Breast epithelium (tissue), 4 donors: Measurements from ENCODE around the gene NR4A1. TPM values are rescaled to one million over a fixed set of nuclear protein-coding genes. Genes with fewer than 3 reads are reported as not detected.

Experiments
- DNase-seq, 2 donors: peaks; one replicate each; pipeline ENCODE4 v3.0.0-alpha.2; 2019; ENCODE audit warnings: low spot score in 2 of 2
- H3K27ac ChIP-seq, 2 donors: fragments of 200-600 bp; sonication (generic) in 1 of 2; one replicate each; pipeline ENCODE4 v1.5.1; 2016 to 2019; ENCODE audit warnings: mild to moderate bottlenecking in 1 of 2
- H3K27me3 ChIP-seq, 2 donors: fragments of 200-600 bp; sonication (generic) in 1 of 2; one replicate each; pipeline versions ENCODE4 v1.5.1 to v1.6.0; 2017 to 2019; ENCODE audit warnings: control low read depth in 1 of 2, mild to moderate bottlenecking in 1 of 2
- H3K36me3 ChIP-seq: fragments of 200-600 bp; one replicate; pipeline ENCODE4 v1.5.1; 2019
- H3K4me1 ChIP-seq, 2 donors: fragments of 200-600 bp; sonication (generic); one replicate each; pipeline ENCODE4 v1.5.1; 2016 to 2019; ENCODE audit warnings: control low read depth in 1 of 2
- H3K4me3 ChIP-seq, 3 donors: fragments of 200-600 bp; sonication (generic); 1 replicate in 2 of 3; 2 replicates in 1 of 3; pipeline ENCODE4 v1.5.1; 2016 to 2019; ENCODE audit warnings: mild to moderate bottlenecking in 3 of 3, moderate library complexity in 2 of 3
- H3K9me3 ChIP-seq, 2 donors: fragments of 200-600 bp; sonication (generic) in 1 of 2; one replicate each; pipeline ENCODE4 v1.5.1; 2016 to 2019; ENCODE audit warnings: control low read depth in 1 of 2
- POLR2A ChIP-seq: fragments of 450-650 bp; IDR thresholded peaks from one replicate; pipeline ENCODE4 v1.6.1; 2016; ENCODE audit warnings: antibody characterized with exemption, mild to moderate bottlenecking, moderate library complexity
- POLR2AphosphoS5 ChIP-seq, 3 donors: sonication (generic); formaldehyde crosslinking; IDR thresholded peaks; one replicate each; pipeline ENCODE4 v1.6.1; 2017; ENCODE audit warnings: antibody characterized with exemption in 3 of 3
- intact Hi-C: fragments of 100-400 bp; cut with DNase I; formaldehyde crosslinking; loops from one replicate; pipeline ENCODE4 v1.15.1; 2023; ENCODE audit warnings: low total_unique reads
- total RNA-seq, 3 donors: library from RNA; depleted of rRNA; stranded (reverse); fragments of >200 nt; gene quantifications; one replicate each; pipeline ENCODE4 v1.1.0, GENCODE V29; 2016
- TF ChIP-seq, protein P1 (sequence below), 3 donors: fragments of 450-650 bp; IDR thresholded peaks; one replicate each; pipeline ENCODE4 v1.5.1; 2016 to 2017; ENCODE audit warnings: antibody characterized with exemption in 3 of 3, mild to moderate bottlenecking in 3 of 3, moderate library complexity in 3 of 3

The NR4A1 gene
- total RNA-seq, 3 donors from 2014 or later = 35.7 to 154 (median 66.2) TPM

DNA sequence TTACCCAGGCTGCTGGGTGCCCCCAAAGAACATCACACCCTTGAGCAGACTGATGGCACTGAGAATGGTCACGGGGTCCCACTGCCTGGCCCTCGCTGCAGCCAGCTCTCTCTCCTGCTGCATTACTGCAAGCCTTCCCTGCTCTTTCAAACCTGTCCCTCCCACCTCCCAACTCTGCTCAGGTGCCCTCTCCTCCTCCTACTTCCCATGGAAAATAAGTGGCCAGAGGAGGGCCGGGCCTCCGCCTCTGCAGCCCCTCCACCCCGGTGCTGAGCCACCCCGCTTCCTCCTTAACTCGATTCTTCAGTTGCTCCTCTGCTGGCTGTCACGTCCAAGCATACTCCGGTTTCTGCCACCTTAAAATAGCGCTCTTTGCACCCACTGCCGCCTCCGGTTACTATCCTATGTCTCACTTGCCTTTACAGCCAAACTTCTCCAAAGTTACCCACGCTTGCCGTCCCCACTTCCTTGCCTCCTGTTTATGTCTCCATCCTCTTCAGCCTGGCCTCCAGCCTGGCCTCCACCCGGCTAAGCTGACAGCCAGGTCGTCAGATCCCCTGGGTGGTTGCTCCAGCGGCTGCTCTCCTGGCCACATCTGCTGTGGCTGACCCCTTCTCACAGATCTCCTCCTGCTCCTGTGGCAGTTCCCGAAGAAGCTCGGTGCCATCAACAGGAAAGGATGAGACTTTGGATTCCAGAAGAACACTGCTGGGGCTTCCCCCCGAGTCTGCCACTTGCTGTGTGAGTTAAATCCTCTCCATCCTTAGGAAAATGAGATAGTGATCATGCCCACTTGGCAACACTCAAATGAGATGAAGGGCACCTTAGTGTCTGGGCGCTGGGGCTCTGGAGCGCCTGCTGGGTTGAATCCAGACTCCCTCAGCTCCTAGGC lies 35.9 kb downstream of the NR4A1 start:
- Histone ChIP-seq H3K27ac (no peak overlapping the region), H3K36me3 (no peaks in the 10 kb centered on the region), H3K4me1 (peaks cover 0 to 3% of the 10 kb centered on the region in 2 donors), H3K27me3 (no peaks in the 10 kb centered on the region), H3K4me3 (no peak overlapping the region), H3K9me3 (no peaks in the 10 kb centered on the region)
- TF ChIP-seq POLR2A (no peak), POLR2AphosphoS5 (IDR thresholded peaks at IDR 0.05) (no peak)
- TF ChIP-seq, protein P1, sequence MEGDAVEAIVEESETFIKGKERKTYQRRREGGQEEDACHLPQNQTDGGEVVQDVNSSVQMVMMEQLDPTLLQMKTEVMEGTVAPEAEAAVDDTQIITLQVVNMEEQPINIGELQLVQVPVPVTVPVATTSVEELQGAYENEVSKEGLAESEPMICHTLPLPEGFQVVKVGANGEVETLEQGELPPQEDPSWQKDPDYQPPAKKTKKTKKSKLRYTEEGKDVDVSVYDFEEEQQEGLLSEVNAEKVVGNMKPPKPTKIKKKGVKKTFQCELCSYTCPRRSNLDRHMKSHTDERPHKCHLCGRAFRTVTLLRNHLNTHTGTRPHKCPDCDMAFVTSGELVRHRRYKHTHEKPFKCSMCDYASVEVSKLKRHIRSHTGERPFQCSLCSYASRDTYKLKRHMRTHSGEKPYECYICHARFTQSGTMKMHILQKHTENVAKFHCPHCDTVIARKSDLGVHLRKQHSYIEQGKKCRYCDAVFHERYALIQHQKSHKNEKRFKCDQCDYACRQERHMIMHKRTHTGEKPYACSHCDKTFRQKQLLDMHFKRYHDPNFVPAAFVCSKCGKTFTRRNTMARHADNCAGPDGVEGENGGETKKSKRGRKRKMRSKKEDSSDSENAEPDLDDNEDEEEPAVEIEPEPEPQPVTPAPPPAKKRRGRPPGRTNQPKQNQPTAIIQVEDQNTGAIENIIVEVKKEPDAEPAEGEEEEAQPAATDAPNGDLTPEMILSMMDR (IDR thresholded peaks at IDR 0.05) = no peak
- intact Hi-C loops = no loop called here
- DNase-seq = no peak

DNA sequence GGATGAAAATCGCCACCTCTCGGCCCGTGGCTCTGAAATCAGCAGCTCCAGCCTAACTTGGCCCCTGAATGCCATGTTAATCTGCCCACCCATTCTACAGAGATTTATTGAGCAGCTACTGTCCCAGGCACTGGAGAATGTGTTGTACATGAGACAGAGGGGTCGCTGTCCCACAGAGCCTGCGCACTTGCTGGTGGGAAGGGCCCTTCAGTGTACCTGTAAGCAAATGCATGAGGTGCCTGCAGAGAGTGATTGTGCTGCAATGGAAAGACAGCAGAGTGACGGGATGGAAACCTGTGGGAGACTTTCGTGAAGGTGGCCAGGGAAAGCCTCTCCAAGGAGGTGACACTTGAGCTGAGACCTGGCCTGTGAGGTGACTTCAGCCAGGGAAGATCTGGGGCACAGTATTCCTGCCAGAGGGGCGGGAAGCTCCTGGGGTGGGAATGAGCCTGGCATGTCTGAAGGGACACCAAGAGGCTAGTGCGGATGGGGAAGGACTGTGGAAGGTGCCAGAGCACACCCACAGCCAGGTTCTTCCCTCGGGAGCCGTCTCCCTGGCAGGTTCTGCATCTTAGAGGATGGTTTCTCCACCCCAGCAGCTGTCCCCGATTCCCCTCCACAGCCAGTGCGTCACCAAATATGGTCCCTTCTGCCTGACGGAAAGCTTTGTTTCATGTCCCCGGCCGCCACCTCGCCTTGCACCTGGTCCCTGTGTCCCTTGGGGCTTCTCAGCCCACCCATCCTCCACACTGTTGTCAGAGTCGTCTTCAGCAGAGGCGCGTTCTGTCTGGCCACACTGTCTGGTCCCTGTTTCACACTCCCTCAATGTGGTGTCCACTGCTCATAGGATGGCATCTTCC lies 36.9 kb downstream of the NR4A1 start:
- no peaks in the 10 kb centered on the region for H3K27me3 ChIP-seq
- H3K36me3 ChIP-seq = no peaks in the 10 kb centered on the region

DNA sequence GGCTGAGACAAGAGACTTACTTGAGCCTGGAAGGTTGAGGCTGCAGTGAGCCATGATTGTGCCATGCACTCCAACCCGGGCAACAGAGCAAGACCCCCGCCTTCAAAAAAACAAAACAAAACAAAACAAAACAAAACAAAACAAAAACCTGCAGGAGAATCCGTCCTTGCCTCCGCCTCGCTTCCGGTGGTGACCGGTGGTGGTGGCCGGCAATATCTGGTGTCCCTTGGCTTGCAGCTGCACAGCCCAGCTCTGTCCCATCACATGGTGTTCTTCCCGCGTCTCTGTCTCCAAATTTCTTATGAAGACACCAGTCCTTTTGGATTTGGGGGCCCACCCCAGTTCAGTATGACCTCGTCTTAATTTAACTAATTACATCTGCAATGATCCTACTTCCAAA lies 38.2 kb downstream of the NR4A1 start:
- Histone ChIP-seq H3K9me3 (no peaks in the 10 kb centered on the region), H3K36me3 (no peaks in the 10 kb centered on the region), H3K27ac (no peak overlapping the region), H3K4me3 (no peak overlapping the region), H3K27me3 (no peaks in the 10 kb centered on the region), H3K4me1 (no peaks in the 10 kb centered on the region)
- intact Hi-C loops = no loop called here
- no peak for DNase-seq
- TF ChIP-seq POLR2AphosphoS5 (IDR thresholded peaks at IDR 0.05) = no peak
- TF ChIP-seq, protein P1 (IDR thresholded peaks at IDR 0.05) = no peak
- TF ChIP-seq POLR2A = no peak

More for the DNA sequence above, 36.9 kb downstream of the NR4A1 start:
- intact Hi-C loops = no loop called here
- Histone ChIP-seq H3K4me3 (no peak overlapping the region), H3K9me3 (no peaks in the 10 kb centered on the region), H3K4me1 (no peaks in the 10 kb centered on the region), H3K27ac (no peak overlapping the region)
- DNase-seq = peak in 1 of 2 donors; percentile 6
- TF ChIP-seq, protein P1 (IDR thresholded peaks at IDR 0.05) = no peak
- TF ChIP-seq POLR2A (no peak), POLR2AphosphoS5 (IDR thresholded peaks at IDR 0.05) (no peak)

DNA sequence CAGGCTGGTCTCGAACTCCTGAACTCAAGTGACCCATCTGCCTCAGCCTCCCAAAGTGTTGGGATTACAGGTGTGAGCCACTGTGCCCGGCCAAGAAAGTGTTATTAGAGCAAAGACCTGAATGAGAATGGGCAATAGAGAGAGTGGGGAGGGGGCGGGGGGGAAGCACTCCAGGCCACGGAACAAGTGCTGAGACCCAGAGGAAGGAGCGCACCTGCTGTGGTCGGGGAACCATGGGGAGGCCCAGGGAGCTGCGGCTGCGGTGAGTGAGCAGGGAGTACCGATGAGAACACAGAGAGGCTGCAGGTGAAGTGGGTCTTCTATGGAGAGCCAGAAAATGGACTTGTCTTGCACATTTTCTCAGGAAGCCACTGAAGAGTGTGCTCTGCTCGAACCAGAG lies 39.0 kb downstream of the NR4A1 start:
- no peak overlapping the region for H3K27ac ChIP-seq
- no peaks in the 10 kb centered on the region for H3K36me3 ChIP-seq
- intact Hi-C loops = no loop called here
- DNase-seq = no peak
- TF ChIP-seq, protein P1 (IDR thresholded peaks at IDR 0.05) = no peak
- TF ChIP-seq POLR2AphosphoS5 (IDR thresholded peaks at IDR 0.05) (no peak), POLR2A (no peak)
- H3K9me3 ChIP-seq = no peaks in the 10 kb centered on the region
- H3K4me3 ChIP-seq = no peak overlapping the region
- no peaks in the 10 kb centered on the region for H3K27me3 ChIP-seq
- no peaks in the 10 kb centered on the region for H3K4me1 ChIP-seq
